Fibroblast of lung (primary cell): ENCODE measurements around the gene KRT34. TPM values are rescaled to one million over a fixed set of nuclear protein-coding genes. Genes with fewer than 3 reads are reported as not detected.
"Not testable (repeated sequence)": the region's sequence is repeated elsewhere in the genome, so short reads cannot be mapped to it uniquely, and the experiment has no call there.

Experiments
- DNase-seq, 2 donors: peaks; one replicate each; pipeline versions ENCODE4 v3.0.0 to v3.0.0-alpha.2; 2010; ENCODE audit warnings: low read depth in 2 of 2
- H2AFZ ChIP-seq: 2 replicates; pipeline ENCODE4 v1.5.1; 2012; ENCODE audit warnings: low read length, control low read depth, inconsistent platforms
- H3K27ac ChIP-seq: 2 replicates; pipeline ENCODE4 v1.5.1; 2011; ENCODE audit warnings: low read length, control low read depth; ENCODE audit not compliant: insufficient read depth
- H3K27me3 ChIP-seq: 2 replicates; pipeline ENCODE4 v1.5.1; 2011; ENCODE audit warnings: mild to moderate bottlenecking, low read length; ENCODE audit not compliant: control insufficient read depth, insufficient read depth
- H3K36me3 ChIP-seq: 2 replicates; pipeline ENCODE4 v1.5.1; 2011; ENCODE audit warnings: low read length; ENCODE audit not compliant: control insufficient read depth, insufficient read depth
- H3K4me1 ChIP-seq: 2 replicates; pipeline ENCODE4 v1.5.1; 2011; ENCODE audit warnings: low read length; ENCODE audit not compliant: control insufficient read depth, insufficient read depth; ENCODE audit errors: extremely low read depth
- H3K4me2 ChIP-seq: 2 replicates; pipeline ENCODE4 v1.5.1; 2011; ENCODE audit warnings: low read length, control low read depth; ENCODE audit not compliant: insufficient read depth; ENCODE audit errors: extremely low read depth
- H3K4me3 ChIP-seq, 4 experiments: fragments of 200-600 bp in 1 of 4; sonication (generic) in 1 of 4; replicated peaks in 1 of 4; 2 replicates each; pipeline ENCODE4 v1.5.1; 2011 to 2016; ENCODE audit warnings: low read length in 4 of 4, low read depth in 3 of 4, mild to moderate bottlenecking in 3 of 4, control low read depth in 2 of 4, inconsistent platforms in 1 of 4, mixed read lengths in 1 of 4; ENCODE audit not compliant: insufficient read depth in 1 of 4; ENCODE audit errors: control extremely low read depth in 1 of 4
- H3K79me2 ChIP-seq: 2 replicates; pipeline ENCODE4 v1.5.1; 2012; ENCODE audit warnings: mild to moderate bottlenecking, low read length, inconsistent platforms; ENCODE audit not compliant: control insufficient read depth, insufficient read depth
- H3K9ac ChIP-seq: 2 replicates; pipeline ENCODE4 v1.5.1; 2011; ENCODE audit warnings: mild to moderate bottlenecking, low read length, control low read depth; ENCODE audit not compliant: insufficient read depth
- H3K9me3 ChIP-seq: 2 replicates; pipeline ENCODE4 v1.5.1; 2012; ENCODE audit warnings: low read depth, low read length; ENCODE audit not compliant: control insufficient read depth, insufficient read depth
- H4K20me1 ChIP-seq: 2 replicates; pipeline ENCODE4 v1.5.1; 2011; ENCODE audit warnings: low read length; ENCODE audit not compliant: control insufficient read depth, insufficient read depth; ENCODE audit errors: extremely low read depth
- EZH2 ChIP-seq: IDR thresholded peaks from 2 replicates; pipeline ENCODE4 v1.5.1; 2012; ENCODE audit warnings: low read length, control low read depth, mild to moderate bottlenecking; ENCODE audit errors: missing control alignments
- polyA plus RNA-seq, 2 donors: library from polyadenylated mRNA; depleted of rRNA in 1 of 2; stranded (reverse) in 1 of 2; unstranded in 1 of 2; fragments of >200 nt; gene quantifications; 2 replicates each; pipeline ENCODE4 v1.2.1, GENCODE V29; 2011 to 2012; ENCODE audit warnings: missing spikeins in 1 of 2
- total RNA-seq: library from RNA; depleted of rRNA; stranded (reverse); fragments of >200 nt; gene quantifications from 2 replicates; pipeline ENCODE4 v1.2.1, GENCODE V29; 2014
- TF ChIP-seq, protein P1 (sequence below), 2 donors: IDR thresholded peaks in 1 of 2; conservative IDR thresholded peaks in 1 of 2; 1 replicate in 1 of 2; 2 replicates in 1 of 2; pipeline ENCODE4 v1.5.1; 2011 to 2012; ENCODE audit warnings: low read length in 2 of 2, control low read depth in 1 of 2, inconsistent platforms in 1 of 2, low read depth in 1 of 2, mild to moderate bottlenecking in 1 of 2

Gene KRT34
- total and polyA plus RNA-seq, 2 donors (not counting 1 experiment from before 2014, with no cell fraction given) = under 0.01 to 1.00 TPM

DNA sequence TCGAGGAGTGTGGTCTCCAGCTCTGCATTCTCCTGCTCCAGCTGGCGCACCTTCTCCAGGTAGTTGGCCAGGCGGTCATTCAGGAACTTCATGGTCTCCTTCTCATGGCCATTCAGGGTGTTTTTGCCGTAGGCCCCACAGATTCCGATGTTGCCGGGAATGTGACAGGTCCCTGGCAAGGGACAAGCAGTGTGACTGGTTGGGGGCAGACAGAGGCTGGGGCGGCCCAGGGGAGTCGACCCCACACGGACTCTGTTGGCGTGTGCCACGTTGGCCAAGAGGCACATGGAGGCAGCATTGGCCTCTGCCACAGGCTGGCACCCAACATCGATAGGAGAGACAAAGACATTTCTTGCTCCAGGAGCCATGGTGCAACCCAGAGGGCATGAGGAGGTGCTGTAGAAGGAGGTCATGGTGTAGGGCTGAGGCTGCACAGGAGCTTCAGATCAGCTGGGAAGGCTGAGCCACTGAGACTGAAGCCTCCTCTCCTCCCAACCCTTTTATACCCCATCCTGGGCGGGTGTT lies 42.1 kb upstream of the KRT34 start, which contains the start of gene KRT37:
TSS of gene KRT37 (minus strand) at position 475 of the 525 bp plus-strand sequence. CDS start at position 413, 62 bp downstream.
- H3K36me3 ChIP-seq = no peaks in the 10 kb centered on the region
- no peaks in the 10 kb centered on the region for H3K9me3 ChIP-seq
- no peaks in the 10 kb centered on the region for H4K20me1 ChIP-seq
- TF ChIP-seq, protein P1, sequence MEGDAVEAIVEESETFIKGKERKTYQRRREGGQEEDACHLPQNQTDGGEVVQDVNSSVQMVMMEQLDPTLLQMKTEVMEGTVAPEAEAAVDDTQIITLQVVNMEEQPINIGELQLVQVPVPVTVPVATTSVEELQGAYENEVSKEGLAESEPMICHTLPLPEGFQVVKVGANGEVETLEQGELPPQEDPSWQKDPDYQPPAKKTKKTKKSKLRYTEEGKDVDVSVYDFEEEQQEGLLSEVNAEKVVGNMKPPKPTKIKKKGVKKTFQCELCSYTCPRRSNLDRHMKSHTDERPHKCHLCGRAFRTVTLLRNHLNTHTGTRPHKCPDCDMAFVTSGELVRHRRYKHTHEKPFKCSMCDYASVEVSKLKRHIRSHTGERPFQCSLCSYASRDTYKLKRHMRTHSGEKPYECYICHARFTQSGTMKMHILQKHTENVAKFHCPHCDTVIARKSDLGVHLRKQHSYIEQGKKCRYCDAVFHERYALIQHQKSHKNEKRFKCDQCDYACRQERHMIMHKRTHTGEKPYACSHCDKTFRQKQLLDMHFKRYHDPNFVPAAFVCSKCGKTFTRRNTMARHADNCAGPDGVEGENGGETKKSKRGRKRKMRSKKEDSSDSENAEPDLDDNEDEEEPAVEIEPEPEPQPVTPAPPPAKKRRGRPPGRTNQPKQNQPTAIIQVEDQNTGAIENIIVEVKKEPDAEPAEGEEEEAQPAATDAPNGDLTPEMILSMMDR (conservative IDR thresholded peaks at IDR 0.05 in 1 of 2, IDR thresholded peaks at IDR 0.05 in 1 of 2; ENCODE audit: low read depth in 1 of 2, low read length in 2 of 2) = no peak
- TF ChIP-seq EZH2 = no peak
- H3K27ac ChIP-seq = no peak within 1 kb of the TSS
- no peak within 1 kb of the TSS for H3K4me3 ChIP-seq
- no peak for DNase-seq
- no peaks in the 10 kb centered on the region for H3K4me1 ChIP-seq
- no peaks in the 10 kb centered on the region for H3K79me2 ChIP-seq
- no peak within 1 kb of the TSS for H2AFZ ChIP-seq
- peaks cover 2% of the 10 kb centered on the region for H3K27me3 ChIP-seq
- H3K9ac ChIP-seq = no peak within 1 kb of the TSS
- H3K4me2 ChIP-seq = no peak within 1 kb of the TSS

DNA sequence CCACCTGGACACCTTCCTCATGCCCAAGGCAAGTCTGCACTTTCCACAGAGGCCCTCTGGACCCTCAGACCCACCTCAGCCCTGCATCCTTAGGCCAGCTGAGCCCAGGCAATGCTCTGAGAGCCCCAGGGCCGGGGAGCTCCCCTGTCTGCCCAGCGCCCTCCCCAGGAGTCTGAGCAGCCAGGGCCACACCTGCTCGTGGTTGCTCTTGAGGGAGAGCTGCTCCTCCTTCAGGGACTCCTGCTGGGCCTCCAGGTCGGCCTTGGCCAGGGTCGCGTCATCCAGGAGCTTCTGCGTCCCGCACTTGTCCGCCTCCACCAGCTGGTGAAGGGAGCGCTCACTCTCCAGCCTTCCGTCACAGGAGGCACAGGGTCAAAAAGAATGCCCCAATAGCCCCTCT lies 40.5 kb upstream of the KRT34 start:
- not testable (repeated sequence) for H3K36me3 ChIP-seq, H3K27ac ChIP-seq, H3K4me1 ChIP-seq, H3K4me2 ChIP-seq, H4K20me1 ChIP-seq, DNase-seq, H3K27me3 ChIP-seq, H3K9me3 ChIP-seq, H3K79me2 ChIP-seq, H3K9ac ChIP-seq, H2AFZ ChIP-seq, H3K4me3 ChIP-seq

DNA sequence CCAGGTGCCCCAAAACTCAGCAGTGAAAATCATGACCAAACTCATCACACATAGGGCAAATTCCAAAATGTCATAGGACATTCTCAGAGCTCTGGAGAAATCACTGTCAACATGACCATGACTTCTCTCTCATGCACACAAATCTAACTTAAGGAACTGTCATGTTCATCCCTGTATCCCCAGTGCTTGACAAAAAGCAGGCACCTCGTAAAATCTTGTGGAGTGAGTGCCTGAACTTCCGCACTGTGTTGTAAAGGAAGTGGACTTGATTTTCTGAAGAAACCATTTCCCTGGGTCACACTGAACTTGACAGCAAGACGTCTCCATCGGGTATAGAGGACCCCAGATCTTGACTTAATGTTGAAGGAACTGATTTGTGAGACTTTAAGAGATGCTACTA lies 39.5 kb upstream of the KRT34 start:
- Histone ChIP-seq H2AFZ (no peak overlapping the region), H3K79me2 (no peaks in the 10 kb centered on the region), H3K4me3 (no peak overlapping the region), H3K9me3 (no peaks in the 10 kb centered on the region), H3K27me3 (peaks cover 2% of the 10 kb centered on the region), H4K20me1 (no peaks in the 10 kb centered on the region), H3K9ac (no peak overlapping the region), H3K36me3 (no peaks in the 10 kb centered on the region), H3K27ac (no peak overlapping the region), H3K4me1 (peaks cover 5% of the 10 kb centered on the region), H3K4me2 (no peak overlapping the region)
- TF ChIP-seq EZH2 = no peak
- TF ChIP-seq, protein P1 (conservative IDR thresholded peaks at IDR 0.05 in 1 of 2, IDR thresholded peaks at IDR 0.05 in 1 of 2; ENCODE audit: low read depth in 1 of 2, low read length in 2 of 2) = no peak
- DNase-seq = no peak
